GM18868 (cell line): ENCODE results near the gene VASH2.

ENCODE experiments used
- ATAC-seq: cut with Tn5 transposase; IDR thresholded peaks from one replicate; pipeline ENCODE4 v1.9.1; 2021; ENCODE audit warnings: mild to moderate bottlenecking, moderate library complexity; ENCODE audit not compliant: unreplicated experiment

VASH2 gene

GRCh38 chr1:212928323-212929291 lies 21.7 kb upstream of the VASH2 start:
- peak; percentile 89 for ATAC-seq

- peak; percentile 48 for ATAC-seq
Observed at GRCh38 chr1:212930986-212931678, 19.2 kb upstream of the VASH2 start.

DNA sequence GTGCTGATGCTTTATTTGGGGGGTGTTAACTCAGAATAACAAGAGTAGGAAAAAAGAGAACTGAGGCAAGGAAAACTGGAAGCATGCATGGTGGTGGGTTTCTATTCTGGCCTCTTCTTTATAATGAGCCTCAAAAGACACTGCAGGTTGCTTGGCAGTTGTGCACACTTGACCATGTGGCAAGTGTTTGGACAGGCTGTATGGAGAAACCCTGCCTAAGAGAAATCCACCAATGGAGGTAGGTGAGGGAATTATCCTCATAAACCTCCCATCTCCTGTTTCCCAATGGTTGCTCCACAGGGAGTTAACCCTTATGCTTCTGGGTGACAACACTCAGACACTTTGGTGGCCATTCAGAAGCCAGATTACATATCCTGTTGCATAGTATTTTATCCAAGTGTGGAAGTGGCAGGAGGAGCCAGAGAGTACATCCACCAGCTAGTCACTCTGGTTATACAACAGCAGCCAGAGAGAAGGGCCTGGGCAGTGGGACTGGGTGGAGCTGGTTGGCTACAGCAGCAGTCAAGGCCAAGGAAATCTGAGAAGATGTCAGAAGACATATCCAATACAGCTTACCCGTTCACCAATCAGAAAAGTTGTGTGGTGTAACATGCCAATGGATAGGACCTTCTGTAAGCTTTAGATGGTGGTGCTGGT lies 16.4 kb upstream of the VASH2 start:
- no peak for ATAC-seq

GRCh38 chr1:212935387-212935981 lies 14.9 kb upstream of the VASH2 start:
- ATAC-seq, result no peak

GRCh38 chr1:212937034-212937433 lies 13.3 kb upstream of the VASH2 start:
- ATAC-seq, result no peak

- ATAC-seq, result no peak
Observed at GRCh38 chr1:212938846-212939245, 11.5 kb upstream of the VASH2 start.

DNA sequence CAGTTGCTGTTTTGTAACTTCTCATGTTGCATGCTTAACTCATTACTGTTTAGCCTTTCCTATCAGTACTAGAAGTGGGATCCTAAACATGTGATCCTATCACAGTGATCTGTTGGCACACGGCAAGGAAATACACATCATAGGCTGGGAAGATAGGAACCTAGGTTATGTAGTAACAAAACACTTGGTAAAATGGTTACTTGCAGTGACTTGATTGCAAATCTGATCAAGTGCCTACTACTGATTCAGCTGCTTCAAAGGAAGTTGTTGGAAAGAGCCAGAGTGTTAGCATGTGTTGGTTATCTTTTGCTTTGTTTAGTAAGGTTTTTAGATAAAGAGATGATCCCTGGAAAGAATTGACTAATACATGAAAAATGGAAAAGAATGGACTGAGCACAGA lies 8.9 kb upstream of the VASH2 start:
- no peak for ATAC-seq

- ATAC-seq, result no peak
Observed at GRCh38 chr1:212942679-212943392, 7.5 kb upstream of the VASH2 start.

- no peak for ATAC-seq
Observed at GRCh38 chr1:212943393-212943710, 7.0 kb upstream of the VASH2 start.

DNA sequence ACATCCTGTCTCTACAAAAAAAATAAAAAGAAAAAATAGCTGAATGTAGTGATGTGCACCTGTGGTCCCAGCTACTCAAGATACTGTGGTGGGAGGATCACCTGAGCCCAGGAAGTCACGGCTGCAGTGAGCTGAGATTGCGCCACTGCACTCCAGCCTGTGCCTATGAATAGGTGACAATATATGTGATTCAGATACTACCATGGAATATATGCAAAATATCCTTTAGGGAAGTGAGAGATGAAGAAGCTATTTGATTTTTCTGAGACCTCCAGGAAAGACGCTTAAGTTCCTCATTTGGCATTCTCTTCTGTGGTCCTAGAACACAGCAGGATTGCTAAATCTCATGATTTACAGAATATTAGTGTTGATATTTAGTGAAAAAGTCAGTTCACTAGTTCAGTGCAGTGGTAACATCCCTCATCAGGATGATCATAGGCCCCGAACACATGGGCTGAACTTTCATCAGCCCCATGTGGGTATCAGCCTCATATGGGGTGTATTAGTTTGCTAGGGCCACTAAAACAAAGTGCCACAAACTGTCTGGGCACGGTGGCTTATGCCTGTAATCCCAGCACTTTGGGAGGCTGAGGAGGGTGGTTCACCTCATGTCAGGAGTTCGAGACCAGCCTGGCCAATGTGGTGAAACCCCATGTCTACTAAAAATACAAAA lies 6.0 kb upstream of the VASH2 start:
- ATAC-seq, result peak; percentile 49

- no peak for ATAC-seq
Observed at GRCh38 chr1:212945056-212945455, 5.3 kb upstream of the VASH2 start.

GRCh38 chr1:212945463-212946160 lies 4.7 kb upstream of the VASH2 start:
- no peak for ATAC-seq

DNA sequence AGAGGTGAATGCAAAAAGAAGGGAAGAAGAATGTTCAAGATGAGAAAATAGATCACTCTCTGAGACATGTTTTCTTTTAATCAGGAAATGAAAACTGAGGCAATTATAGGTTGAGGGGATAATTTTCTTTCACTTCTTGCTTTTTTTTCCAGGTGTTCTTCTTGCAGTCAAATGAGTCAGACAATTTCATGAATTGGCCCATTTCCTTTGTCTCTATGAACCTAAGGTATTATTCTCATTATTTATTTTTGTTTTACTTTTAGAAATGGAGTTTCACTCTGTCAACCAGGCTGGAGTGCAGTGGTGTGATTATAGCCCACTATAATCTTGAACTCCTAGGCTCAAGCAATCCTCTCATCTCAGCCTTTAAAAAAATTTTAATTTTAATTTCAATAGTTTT lies 3.5 kb upstream of the VASH2 start:
- ATAC-seq, result no peak

GRCh38 chr1:212949771-212950170 lies 570 bp upstream of the VASH2 start:
- ATAC-seq, result no peak

DNA sequence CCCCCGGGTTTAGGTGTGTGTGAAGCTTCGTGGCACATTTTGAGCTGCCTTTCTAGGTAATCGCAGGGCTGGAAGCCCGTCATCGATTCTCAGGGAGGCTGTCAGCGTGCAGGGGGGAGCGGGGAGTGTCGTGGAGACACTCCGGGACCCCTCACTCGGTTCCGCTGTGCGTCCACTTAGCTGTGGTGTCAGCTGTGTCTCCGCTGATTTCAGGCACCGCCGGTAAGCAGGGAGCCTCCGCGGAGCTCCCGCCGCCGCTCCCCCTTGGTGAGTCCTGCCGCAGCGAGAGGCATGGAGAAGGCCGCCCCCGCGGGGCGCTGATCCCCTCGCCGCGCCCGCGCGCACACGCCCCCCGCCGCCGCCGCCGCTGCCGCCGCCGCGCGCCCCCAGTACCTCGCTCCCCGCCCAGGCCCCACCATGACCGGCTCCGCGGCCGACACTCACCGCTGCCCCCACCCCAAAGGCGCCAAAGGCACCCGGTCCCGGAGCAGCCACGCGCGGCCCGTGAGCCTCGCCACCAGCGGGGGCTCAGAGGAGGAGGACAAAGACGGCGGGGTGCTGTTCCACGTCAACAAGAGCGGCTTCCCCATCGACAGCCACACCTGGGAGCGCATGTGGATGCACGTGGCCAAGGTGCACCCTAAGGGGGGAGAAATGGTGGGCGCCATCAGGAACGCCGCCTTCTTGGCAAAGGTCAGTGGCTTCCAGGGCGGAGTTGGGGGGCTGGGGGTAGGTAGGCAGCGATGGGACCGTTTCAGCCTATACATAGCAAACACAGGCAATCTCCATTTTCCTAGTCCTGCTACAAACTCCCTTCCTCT lies 995 bp downstream of the VASH2 start:
- no peak for ATAC-seq

DNA sequence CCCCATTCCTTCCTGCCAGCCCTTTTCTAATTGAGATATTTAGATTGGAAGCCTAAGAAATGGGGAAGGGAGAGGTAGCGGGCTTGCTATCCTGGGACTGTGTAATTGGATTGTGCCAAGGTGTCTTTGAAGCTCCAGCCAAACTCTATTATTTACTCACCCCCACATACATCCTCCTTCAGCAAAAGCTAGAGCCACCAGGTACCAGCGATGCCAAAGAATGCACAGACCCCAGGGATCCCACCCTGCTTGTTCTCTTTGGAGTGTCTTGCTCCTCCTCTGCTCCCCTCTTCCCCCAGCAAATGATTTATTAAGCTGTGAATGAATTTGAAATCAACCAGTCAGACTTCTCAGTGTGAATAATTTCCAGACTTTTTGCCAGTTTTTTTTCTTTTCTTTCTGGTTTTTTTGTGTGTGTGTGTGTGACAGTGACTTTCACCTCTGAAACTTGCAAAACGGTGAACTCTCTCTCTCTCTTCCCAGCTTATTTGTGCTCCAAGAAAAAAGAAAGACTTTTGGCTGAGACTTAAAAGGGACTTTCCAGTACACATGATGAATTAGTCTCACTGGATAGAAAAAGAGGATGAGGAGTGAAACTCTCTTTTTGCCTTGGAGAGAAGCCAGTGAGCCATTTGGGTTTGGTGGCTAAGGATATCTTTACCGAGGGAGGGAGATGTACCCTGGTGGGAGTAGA lies 1.8 kb downstream of the VASH2 start:
- ATAC-seq, result no peak

DNA sequence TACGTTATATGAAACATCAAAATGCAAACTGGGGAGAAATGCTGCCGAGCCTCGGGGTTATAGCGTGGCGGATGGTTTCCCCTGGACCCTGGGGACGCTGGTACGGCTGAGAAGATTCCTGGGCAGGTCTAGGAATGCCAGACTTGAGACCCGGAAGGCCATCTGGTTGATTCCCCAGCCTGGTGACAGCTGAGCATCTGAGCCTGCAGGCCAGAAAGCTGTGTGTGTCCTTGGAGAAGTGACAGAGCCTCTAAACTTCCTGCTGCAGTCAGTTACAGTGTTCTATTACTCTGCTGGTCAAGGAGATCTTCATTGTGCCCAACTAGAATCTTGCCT lies 2.3 kb downstream of the VASH2 start:
- ATAC-seq, result no peak

GRCh38 chr1:212953321-212953720 lies 3.0 kb downstream of the VASH2 start:
- no peak for ATAC-seq
